Karpas-422 (cell line): ENCODE results near the gene RNF123. TPM values are rescaled to one million over a fixed set of nuclear protein-coding genes. Genes with fewer than 3 reads are reported as not detected.

Source experiments
- DNase-seq: peaks from one replicate; pipeline ENCODE4 v3.0.0-alpha.2; 2015
- H2AFZ ChIP-seq: fragments of 200-600 bp; sonication (generic); 2 replicates; pipeline ENCODE4 v1.6.1; 2014; ENCODE audit warnings: antibody characterized with exemption, low read length, mixed read lengths
- H3K27ac ChIP-seq: fragments of 200-600 bp; sonication (generic); 2 replicates; pipeline ENCODE4 v1.5.1; 2014; ENCODE audit warnings: mild to moderate bottlenecking, low read length, moderate library complexity
- H3K27me3 ChIP-seq: fragments of 200-600 bp; sonication (generic); 2 replicates; pipeline ENCODE4 v1.6.1; 2014; ENCODE audit warnings: low read length, mixed read lengths
- H3K36me3 ChIP-seq: fragments of 200-600 bp; sonication (generic); 2 replicates; pipeline ENCODE4 v1.6.1; 2014; ENCODE audit warnings: low read length, mixed read lengths; ENCODE audit not compliant: insufficient read depth
- H3K4me1 ChIP-seq: fragments of 200-600 bp; sonication (generic); 2 replicates; pipeline ENCODE4 v1.6.1; 2014; ENCODE audit warnings: mild to moderate bottlenecking, low read length, mixed read lengths
- H3K4me2 ChIP-seq: fragments of 200-600 bp; sonication (generic); 2 replicates; pipeline ENCODE4 v1.6.1; 2014; ENCODE audit warnings: low read length, low read depth, mild to moderate bottlenecking; ENCODE audit not compliant: poor library complexity, severe bottlenecking
- H3K4me3 ChIP-seq: fragments of 200-600 bp; sonication (generic); 2 replicates; pipeline ENCODE4 v1.5.1; 2014; ENCODE audit warnings: mild to moderate bottlenecking, antibody characterized with exemption, low read length, mixed read lengths
- H3K79me2 ChIP-seq: fragments of 200-600 bp; sonication (generic); 2 replicates; pipeline ENCODE4 v1.6.1; 2014; ENCODE audit warnings: mild to moderate bottlenecking, low read length, mixed read lengths
- H3K9ac ChIP-seq: fragments of 200-600 bp; sonication (generic); 2 replicates; pipeline ENCODE4 v1.6.0; 2014; ENCODE audit warnings: low read length
- H3K9me2 ChIP-seq: fragments of 200-600 bp; sonication (generic), shearing (Covaris generic); replicated peaks from 2 replicates; pipeline ENCODE4 v1.6.0; 2014; ENCODE audit warnings: mild to moderate bottlenecking, low read length, moderate library complexity; ENCODE audit not compliant: insufficient read depth
- H3K9me3 ChIP-seq: fragments of 300-700, 200-600 bp; sonication (generic); 2 replicates; pipeline ENCODE4 v1.6.1; 2014; ENCODE audit warnings: low read length, mixed read lengths
- H4K20me1 ChIP-seq: fragments of 200-600 bp; sonication (generic); 2 replicates; pipeline ENCODE4 v1.6.1; 2014; ENCODE audit warnings: mild to moderate bottlenecking, antibody characterized with exemption, low read length, low read depth; ENCODE audit not compliant: insufficient read depth
- total RNA-seq: library from RNA; depleted of rRNA; stranded (reverse); fragments of >200 nt; shearing (Covaris generic); gene quantifications from 2 replicates; pipeline ENCODE4 v1.2.3, GENCODE V29; 2014; ENCODE audit warnings: low replicate concordance

Gene RNF123
- total RNA-seq, 1 experiment from 2014 or later = 20.1 TPM

DNA sequence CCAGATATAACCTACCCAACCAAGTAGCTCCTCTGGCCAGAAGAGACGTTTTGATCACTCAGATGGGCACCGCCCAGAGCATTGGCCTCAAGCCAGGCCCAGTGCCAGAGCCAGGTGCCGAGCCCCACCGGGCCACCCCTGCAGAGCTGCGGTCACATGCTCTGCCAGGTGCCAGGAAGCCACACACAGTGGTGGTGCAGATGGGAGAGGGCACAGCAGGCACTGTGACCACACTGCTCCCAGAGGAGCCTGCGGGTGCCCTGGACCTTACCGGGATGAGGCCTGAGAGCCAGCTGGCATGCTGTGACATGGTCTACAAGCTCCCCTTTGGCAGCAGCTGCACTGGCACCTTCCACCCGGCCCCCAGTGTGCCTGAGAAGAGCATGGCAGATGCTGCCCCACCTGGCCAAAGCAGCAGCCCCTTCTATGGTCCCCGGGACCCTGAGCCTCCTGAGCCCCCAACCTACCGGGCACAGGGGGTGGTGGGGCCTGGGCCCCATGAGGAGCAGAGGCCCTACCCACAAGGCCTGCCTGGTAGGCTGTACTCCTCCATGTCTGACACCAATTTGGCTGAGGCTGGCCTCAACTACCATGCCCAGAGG is 34.3 kb upstream of the RNF123 start:
- H3K9me3 ChIP-seq = no peaks in the 10 kb centered on the region
- no peak overlapping the region for H2AFZ ChIP-seq
- H4K20me1 ChIP-seq = no peaks in the 10 kb centered on the region
- H3K27me3 ChIP-seq = no peaks in the 10 kb centered on the region
- H3K4me1 ChIP-seq = no peaks in the 10 kb centered on the region
- no peaks in the 10 kb centered on the region for H3K79me2 ChIP-seq
- no peak overlapping the region for H3K9ac ChIP-seq
- no peaks in the 10 kb centered on the region for H3K36me3 ChIP-seq
- H3K27ac ChIP-seq = no peak overlapping the region
- no peak for DNase-seq
- H3K4me2 ChIP-seq = no peak overlapping the region
- no peaks in the 10 kb centered on the region for H3K9me2 ChIP-seq
- H3K4me3 ChIP-seq = no peak overlapping the region

DNA sequence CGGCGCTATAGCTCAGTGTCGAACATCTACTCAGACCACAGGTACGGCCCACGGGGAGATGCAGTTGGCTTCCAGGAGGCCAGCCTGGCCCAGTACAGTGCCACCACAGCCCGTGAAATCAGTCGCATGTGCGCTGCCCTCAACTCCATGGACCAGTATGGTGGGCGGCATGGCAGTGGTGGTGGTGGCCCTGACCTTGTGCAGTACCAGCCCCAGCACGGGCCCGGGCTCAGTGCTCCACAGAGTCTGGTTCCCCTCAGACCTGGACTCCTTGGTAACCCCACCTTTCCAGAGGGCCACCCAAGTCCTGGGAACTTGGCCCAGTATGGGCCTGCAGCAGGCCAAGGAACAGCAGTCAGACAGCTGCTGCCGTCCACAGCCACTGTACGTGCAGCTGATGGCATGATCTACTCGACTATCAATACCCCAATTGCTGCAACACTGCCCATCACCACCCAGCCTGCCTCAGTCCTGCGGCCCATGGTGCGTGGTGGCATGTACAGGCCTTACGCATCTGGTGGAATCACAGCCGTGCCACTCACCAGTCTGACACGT is 33.5 kb upstream of the RNF123 start:
- H3K79me2 ChIP-seq = no peaks in the 10 kb centered on the region
- no peaks in the 10 kb centered on the region for H3K27me3 ChIP-seq
- H3K4me2 ChIP-seq = no peak overlapping the region
- H3K4me3 ChIP-seq = no peak overlapping the region
- no peaks in the 10 kb centered on the region for H3K4me1 ChIP-seq
- DNase-seq = no peak
- H3K9ac ChIP-seq = no peak overlapping the region
- H2AFZ ChIP-seq = no peak overlapping the region
- no peak overlapping the region for H3K27ac ChIP-seq
- H3K9me2 ChIP-seq = no peaks in the 10 kb centered on the region
- H4K20me1 ChIP-seq = no peaks in the 10 kb centered on the region
- H3K9me3 ChIP-seq = no peaks in the 10 kb centered on the region
- no peaks in the 10 kb centered on the region for H3K36me3 ChIP-seq

DNA sequence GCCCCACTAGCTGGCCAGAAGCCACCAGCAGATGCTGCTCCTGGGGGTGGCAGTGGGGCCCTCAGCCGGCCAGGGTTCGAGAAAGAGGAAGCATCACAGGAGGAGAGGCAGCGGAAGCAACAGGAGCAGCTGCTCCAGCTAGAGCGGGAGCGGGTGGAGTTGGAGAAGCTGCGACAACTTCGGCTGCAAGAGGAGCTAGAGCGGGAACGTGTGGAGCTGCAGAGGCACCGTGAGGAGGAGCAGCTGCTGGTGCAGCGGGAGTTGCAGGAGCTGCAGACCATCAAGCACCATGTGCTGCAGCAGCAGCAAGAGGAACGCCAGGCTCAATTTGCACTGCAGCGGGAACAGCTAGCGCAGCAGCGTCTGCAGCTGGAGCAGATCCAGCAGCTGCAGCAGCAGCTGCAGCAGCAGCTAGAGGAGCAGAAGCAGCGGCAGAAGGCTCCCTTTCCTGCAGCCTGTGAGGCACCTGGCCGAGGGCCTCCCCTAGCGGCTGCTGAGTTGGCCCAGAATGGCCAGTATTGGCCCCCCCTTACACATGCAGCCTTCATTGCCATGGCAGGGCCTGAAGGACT is 32.7 kb upstream of the RNF123 start:
- Histone ChIP-seq H3K27me3 (no peaks in the 10 kb centered on the region), H3K36me3 (no peaks in the 10 kb centered on the region), H2AFZ (no peak overlapping the region), H3K27ac (no peak overlapping the region), H3K9ac (no peak overlapping the region), H3K9me3 (no peaks in the 10 kb centered on the region), H4K20me1 (no peaks in the 10 kb centered on the region), H3K4me2 (no peak overlapping the region), H3K4me3 (no peak overlapping the region), H3K9me2 (no peaks in the 10 kb centered on the region), H3K79me2 (no peaks in the 10 kb centered on the region), H3K4me1 (no peaks in the 10 kb centered on the region)
- DNase-seq = no peak

DNA sequence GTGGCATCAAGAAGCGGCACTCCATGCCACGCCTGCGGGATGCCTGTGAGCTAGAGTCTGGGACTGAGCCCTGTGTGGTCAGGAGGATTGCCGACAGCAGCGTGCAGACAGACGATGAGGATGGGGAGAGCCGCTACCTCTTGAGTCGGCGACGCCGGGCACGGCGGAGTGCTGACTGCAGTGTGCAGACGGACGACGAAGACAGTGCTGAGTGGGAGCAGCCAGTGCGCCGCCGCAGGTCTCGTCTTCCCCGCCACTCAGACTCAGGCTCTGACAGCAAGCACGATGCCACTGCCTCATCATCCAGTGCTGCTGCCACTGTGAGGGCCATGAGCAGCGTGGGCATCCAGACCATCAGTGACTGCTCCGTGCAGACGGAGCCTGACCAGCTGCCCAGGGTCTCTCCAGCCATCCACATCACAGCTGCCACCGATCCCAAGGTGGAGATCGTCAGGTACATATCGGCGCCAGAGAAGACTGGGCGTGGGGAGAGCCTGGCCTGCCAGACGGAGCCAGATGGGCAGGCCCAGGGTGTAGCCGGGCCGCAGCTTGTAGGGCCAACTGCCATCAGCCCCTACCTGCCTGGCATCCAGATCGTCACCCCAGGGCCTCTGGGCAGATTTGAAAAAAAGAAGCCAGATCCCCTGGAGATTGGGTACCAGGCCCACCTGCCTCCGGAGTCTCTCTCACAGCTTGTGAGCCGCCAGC is 32.0 kb upstream of the RNF123 start:
- H4K20me1 ChIP-seq = no peaks in the 10 kb centered on the region

DNA sequence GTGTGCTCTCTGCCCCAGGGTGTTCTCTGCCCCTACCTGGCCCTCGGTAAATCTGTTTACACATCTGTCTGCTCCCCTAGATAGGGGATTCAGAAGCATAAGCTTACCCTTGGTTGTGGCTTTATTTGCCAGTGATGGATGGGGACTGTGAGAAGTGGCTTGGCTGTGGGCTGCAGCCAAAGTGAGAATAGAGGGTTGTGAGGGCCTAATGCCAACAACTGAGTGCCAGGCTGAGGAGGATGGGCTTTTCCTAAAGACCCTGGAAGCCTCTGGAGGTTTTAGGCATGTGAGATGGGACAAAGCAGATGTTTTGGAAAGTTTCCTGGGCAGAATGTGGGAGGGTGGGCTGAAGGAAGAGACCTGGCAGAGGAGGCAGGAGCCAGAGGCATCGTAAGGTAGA is 30.6 kb upstream of the RNF123 start:
- H3K9me3 ChIP-seq = no peaks in the 10 kb centered on the region
- H3K9me2 ChIP-seq = no peaks in the 10 kb centered on the region
- H3K4me2 ChIP-seq = no peak overlapping the region
- H2AFZ ChIP-seq = no peak overlapping the region
- no peaks in the 10 kb centered on the region for H3K4me1 ChIP-seq
- no peak overlapping the region for H3K27ac ChIP-seq
- H3K9ac ChIP-seq = no peak overlapping the region
- no peak overlapping the region for H3K4me3 ChIP-seq
- H3K36me3 ChIP-seq = no peaks in the 10 kb centered on the region
- no peaks in the 10 kb centered on the region for H3K27me3 ChIP-seq
- no peaks in the 10 kb centered on the region for H4K20me1 ChIP-seq
- H3K79me2 ChIP-seq = no peaks in the 10 kb centered on the region
- DNase-seq = no peak

More for the DNA sequence above, 32.0 kb upstream of the RNF123 start:
- Histone ChIP-seq H3K27ac (no peak overlapping the region), H3K9me2 (no peaks in the 10 kb centered on the region), H3K9me3 (no peaks in the 10 kb centered on the region), H3K36me3 (no peaks in the 10 kb centered on the region), H3K27me3 (no peaks in the 10 kb centered on the region), H3K9ac (no peak overlapping the region), H2AFZ (no peak overlapping the region), H3K4me3 (no peak overlapping the region), H3K4me1 (no peaks in the 10 kb centered on the region), H3K79me2 (no peaks in the 10 kb centered on the region), H3K4me2 (no peak overlapping the region)
- no peak for DNase-seq

DNA sequence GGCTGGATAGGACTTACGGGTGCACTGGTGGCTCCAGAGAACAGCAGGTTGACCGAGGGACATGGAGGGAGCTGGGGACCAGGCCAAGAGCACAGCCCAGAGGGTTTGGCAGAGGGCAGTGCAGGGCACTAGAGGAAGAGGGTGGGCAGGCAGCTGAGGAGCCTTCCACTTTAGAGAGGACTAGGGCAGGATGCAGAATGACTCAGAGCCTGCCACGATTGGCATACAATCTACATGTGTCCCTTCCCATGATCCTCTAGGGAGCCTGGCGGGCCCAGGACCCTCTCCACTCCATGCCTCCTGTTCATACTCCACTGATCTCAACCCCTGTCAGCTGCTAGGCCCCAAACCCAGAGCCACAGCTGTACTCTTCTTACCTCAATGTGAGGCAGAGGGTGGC is 29.6 kb upstream of the RNF123 start:
- no peak overlapping the region for H2AFZ ChIP-seq
- H3K4me3 ChIP-seq = no peak overlapping the region
- H3K9me2 ChIP-seq = no peaks in the 10 kb centered on the region

DNA sequence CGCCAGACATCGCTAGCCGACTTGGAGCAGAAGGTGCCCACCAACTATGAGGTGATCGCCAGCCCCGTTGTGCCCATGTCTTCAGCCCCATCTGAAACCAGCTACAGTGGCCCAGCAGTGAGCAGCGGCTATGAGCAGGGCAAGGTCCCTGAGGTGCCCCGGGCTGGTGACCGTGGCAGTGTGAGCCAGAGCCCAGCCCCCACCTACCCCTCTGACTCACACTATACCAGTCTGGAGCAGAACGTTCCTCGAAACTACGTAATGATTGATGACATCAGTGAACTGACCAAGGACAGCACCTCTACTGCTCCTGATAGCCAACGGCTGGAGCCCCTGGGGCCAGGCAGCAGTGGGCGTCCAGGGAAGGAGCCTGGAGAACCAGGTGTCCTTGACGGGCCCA is 28.1 kb upstream of the RNF123 start:
- no peak for DNase-seq
- no peaks in the 10 kb centered on the region for H3K4me1 ChIP-seq
- H4K20me1 ChIP-seq = no peaks in the 10 kb centered on the region
- H3K27me3 ChIP-seq = no peaks in the 10 kb centered on the region
- no peak overlapping the region for H3K9ac ChIP-seq
- no peak overlapping the region for H3K27ac ChIP-seq
- no peak overlapping the region for H3K4me2 ChIP-seq
- H2AFZ ChIP-seq = no peak overlapping the region
- no peaks in the 10 kb centered on the region for H3K9me2 ChIP-seq
- no peaks in the 10 kb centered on the region for H3K36me3 ChIP-seq
- no peak overlapping the region for H3K4me3 ChIP-seq
- no peaks in the 10 kb centered on the region for H3K79me2 ChIP-seq
- H3K9me3 ChIP-seq = no peaks in the 10 kb centered on the region

More for the DNA sequence above, 29.6 kb upstream of the RNF123 start:
- no peaks in the 10 kb centered on the region for H3K4me1 ChIP-seq
- no peak overlapping the region for H3K27ac ChIP-seq
- H3K79me2 ChIP-seq = no peaks in the 10 kb centered on the region
- no peak for DNase-seq
- H3K4me2 ChIP-seq = no peak overlapping the region
- no peaks in the 10 kb centered on the region for H3K27me3 ChIP-seq
- H3K9ac ChIP-seq = no peak overlapping the region
- H4K20me1 ChIP-seq = no peaks in the 10 kb centered on the region
- no peaks in the 10 kb centered on the region for H3K9me3 ChIP-seq
- H3K36me3 ChIP-seq = no peaks in the 10 kb centered on the region

DNA sequence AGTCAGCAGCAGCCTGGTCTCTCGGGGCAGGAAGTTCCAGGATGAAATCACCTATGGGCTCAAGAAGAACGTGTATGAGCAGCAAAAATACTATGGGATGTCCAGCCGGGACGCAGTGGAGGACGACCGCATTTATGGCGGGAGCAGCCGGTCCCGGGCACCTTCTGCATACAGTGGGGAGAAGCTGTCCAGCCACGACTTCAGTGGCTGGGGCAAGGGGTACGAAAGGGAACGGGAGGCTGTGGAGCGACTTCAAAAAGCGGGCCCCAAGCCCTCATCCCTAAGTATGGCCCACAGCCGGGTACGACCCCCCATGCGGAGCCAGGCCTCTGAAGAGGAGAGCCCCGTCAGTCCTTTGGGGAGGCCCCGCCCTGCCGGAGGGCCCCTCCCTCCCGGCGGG is 27.3 kb upstream of the RNF123 start:
- Histone ChIP-seq H3K9me2 (no peaks in the 10 kb centered on the region), H3K36me3 (no peaks in the 10 kb centered on the region), H3K4me3 (no peak overlapping the region), H2AFZ (no peak overlapping the region), H4K20me1 (no peaks in the 10 kb centered on the region), H3K4me2 (no peak overlapping the region), H3K9me3 (no peaks in the 10 kb centered on the region), H3K27me3 (no peaks in the 10 kb centered on the region), H3K27ac (no peak overlapping the region), H3K9ac (no peak overlapping the region), H3K79me2 (no peaks in the 10 kb centered on the region), H3K4me1 (no peaks in the 10 kb centered on the region)
- no peak for DNase-seq
